ENCODE data around the gene PHF2.

DNA sequence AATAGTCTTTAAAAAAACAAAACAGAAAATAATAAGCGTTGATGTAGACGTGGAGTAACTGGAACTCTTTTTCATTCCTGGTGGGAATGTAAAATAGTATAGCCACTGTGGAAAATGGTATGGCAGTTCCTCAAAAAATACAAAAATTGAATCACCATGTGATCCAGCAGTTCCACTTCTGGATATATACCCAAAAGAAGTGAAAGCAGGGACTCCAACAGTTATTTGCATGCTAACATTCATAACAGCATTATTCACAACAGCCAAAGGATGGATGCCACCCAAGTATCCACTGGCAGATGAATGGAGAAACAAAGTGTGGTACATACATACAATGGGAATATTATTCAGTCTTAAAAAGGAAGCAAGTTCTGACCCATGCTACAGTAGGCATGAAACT lies 4.2 kb upstream of the PHF2 start:
- TF ChIP-seq CTCF (IDR thresholded peaks at IDR 0.05; ENCODE audit: insufficient read depth, low read depth, low read length) = no peak
- no peak for TF ChIP-seq EZH2 (IDR thresholded peaks at IDR 0.05; ENCODE audit: insufficient read depth, low read length)
